HUES64 (cell line): ENCODE results near the gene CXXC5.
"Not testable (repeated sequence)": the region's sequence is repeated elsewhere in the genome, so short reads cannot be mapped to it uniquely, and the experiment has no call there.

ENCODE experiments used
- H3K27ac ChIP-seq: 2 replicates; pipeline ENCODE4 v1.7.0; 2013; ENCODE audit warnings: low read depth, low read length, inconsistent platforms
- H3K27me3 ChIP-seq: 2 replicates; pipeline ENCODE4 v1.6.1; 2013; ENCODE audit warnings: mild to moderate bottlenecking, low read length; ENCODE audit not compliant: insufficient read depth
- H3K36me3 ChIP-seq: 2 replicates; pipeline ENCODE4 v1.6.1; 2013; ENCODE audit warnings: mild to moderate bottlenecking, low read length; ENCODE audit not compliant: insufficient read depth
- H3K4me1 ChIP-seq: 2 replicates; pipeline ENCODE4 v1.6.1; 2013; ENCODE audit warnings: mild to moderate bottlenecking, low read length, moderate library complexity; ENCODE audit not compliant: insufficient read depth
- H3K4me3 ChIP-seq: 2 replicates; pipeline ENCODE4 v1.5.1; 2013; ENCODE audit warnings: mild to moderate bottlenecking, low read length, moderate library complexity
- H3K9ac ChIP-seq: 2 replicates; pipeline ENCODE4 v1.6.1; 2013; ENCODE audit warnings: mild to moderate bottlenecking, low read depth, low read length
- H3K9me3 ChIP-seq: 2 replicates; pipeline ENCODE4 v1.6.1; 2013; ENCODE audit warnings: low read depth, low read length; ENCODE audit not compliant: insufficient read depth
- WGBS: fragments of 150-250, 120-280 bp; methylation state at CpG from one replicate; pipeline ENCODE4 v1.1.7; 2013; ENCODE audit warnings: missing lambda C conversion rate; 5-methylcytosine and 5-hydroxymethylcytosine counted together

Gene CXXC5

GRCh38 chr5:139710319-139711066 is 62.3 kb downstream of the CXXC5 start:
- Histone ChIP-seq H3K4me1 (peaks cover 31% of the 10 kb centered on the region), H3K27me3 (peaks cover 6% of the 10 kb centered on the region), H3K4me3 (peak overlapping the region; percentile 51), H3K9me3 (no peaks in the 10 kb centered on the region), H3K27ac (peak overlapping the region; percentile 95), H3K9ac (peak overlapping the region; percentile 80), H3K36me3 (no peaks in the 10 kb centered on the region)
- WGBS, result 1% methylated on average over 54 of the region's 60 CpGs

GRCh38 chr5:139711067-139711905 is 63.1 kb downstream of the CXXC5 start:
- Histone ChIP-seq H3K4me3 (peak overlapping the region; percentile 51), H3K36me3 (no peaks in the 10 kb centered on the region), H3K4me1 (peaks cover 27% of the 10 kb centered on the region), H3K27ac (peak overlapping the region; percentile 95), H3K27me3 (peaks cover 6% of the 10 kb centered on the region), H3K9ac (peak overlapping the region; percentile 80), H3K9me3 (no peaks in the 10 kb centered on the region)
- under 1% methylated on average over 67 of the region's 68 CpGs for WGBS

GRCh38 chr5:139711906-139712224 is 63.7 kb downstream of the CXXC5 start:
- H3K27me3 ChIP-seq, result peaks cover 6% of the 10 kb centered on the region
- peak overlapping the region; percentile 95 for H3K27ac ChIP-seq
- H3K4me3 ChIP-seq, result peak overlapping the region; percentile 51
- WGBS, result 4% methylated on average over 18 of the region's 19 CpGs
- no peaks in the 10 kb centered on the region for H3K9me3 ChIP-seq
- peak overlapping the region; percentile 46 for H3K9ac ChIP-seq
- no peaks in the 10 kb centered on the region for H3K36me3 ChIP-seq
- peaks cover 27% of the 10 kb centered on the region for H3K4me1 ChIP-seq

GRCh38 chr5:139712412-139712811 is 64.3 kb downstream of the CXXC5 start:
- H3K9ac ChIP-seq, result no peak overlapping the region
- no peaks in the 10 kb centered on the region for H3K9me3 ChIP-seq
- peaks cover 23% of the 10 kb centered on the region for H3K4me1 ChIP-seq

GRCh38 chr5:139713898-139714297 is 65.7 kb downstream of the CXXC5 start:
- H3K9me3 ChIP-seq, H3K9ac ChIP-seq, H3K4me1 ChIP-seq, H3K4me3 ChIP-seq, H3K27ac ChIP-seq, H3K36me3 ChIP-seq, H3K27me3 ChIP-seq: not testable (repeated sequence)
- 93% methylated on average over 12 of the region's 12 CpGs for WGBS

More at GRCh38 chr5:139712412-139712811, 64.3 kb downstream of the CXXC5 start:
- peak overlapping the region; percentile 28 for H3K4me3 ChIP-seq
- no peaks in the 10 kb centered on the region for H3K36me3 ChIP-seq
- 71% methylated on average over 5 of the region's 5 CpGs for WGBS
- no peak overlapping the region for H3K27ac ChIP-seq
- H3K27me3 ChIP-seq, result peaks cover 6% of the 10 kb centered on the region

GRCh38 chr5:139717221-139717620 is 69.1 kb downstream of the CXXC5 start:
- H3K9me3 ChIP-seq, result peaks cover 10% of the 10 kb centered on the region; the same call in 1 of the 2 replicates
- H3K27ac ChIP-seq, result no peak overlapping the region
- H3K36me3 ChIP-seq, result no peaks in the 10 kb centered on the region
- 96% methylated on average over 8 of the region's 8 CpGs for WGBS
- no peak overlapping the region for H3K4me3 ChIP-seq
- H3K9ac ChIP-seq, result no peak overlapping the region
- peaks cover 5% of the 10 kb centered on the region for H3K27me3 ChIP-seq
- peaks cover 6% of the 10 kb centered on the region for H3K4me1 ChIP-seq

- H3K4me3 ChIP-seq, H3K4me1 ChIP-seq, H3K36me3 ChIP-seq, H3K9ac ChIP-seq, H3K9me3 ChIP-seq, H3K27ac ChIP-seq, H3K27me3 ChIP-seq: not testable (repeated sequence)
- 94% methylated on average over 2 of the region's 2 CpGs for WGBS
These were observed 70.3 kb downstream of the CXXC5 start for GRCh38 chr5:139718403-139718802.

GRCh38 chr5:139719970-139720369 is 71.8 kb downstream of the CXXC5 start:
- WGBS, result 86% methylated on average over 3 of the region's 3 CpGs
- H3K27ac ChIP-seq, H3K9ac ChIP-seq, H3K27me3 ChIP-seq, H3K36me3 ChIP-seq, H3K4me3 ChIP-seq, H3K4me1 ChIP-seq, H3K9me3 ChIP-seq: not testable (repeated sequence)

GRCh38 chr5:139723986-139724587 is 75.9 kb downstream of the CXXC5 start:
- H3K36me3 ChIP-seq, result no peaks in the 10 kb centered on the region
- H3K9me3 ChIP-seq, result no peaks in the 10 kb centered on the region
- no peaks in the 10 kb centered on the region for H3K27me3 ChIP-seq
- H3K4me1 ChIP-seq, result no peaks in the 10 kb centered on the region
- WGBS, result 98% methylated on average over 4 of the region's 4 CpGs
- H3K9ac ChIP-seq, result no peak overlapping the region
- no peak overlapping the region for H3K4me3 ChIP-seq
- H3K27ac ChIP-seq, result no peak overlapping the region

GRCh38 chr5:139725073-139725830 is 77.1 kb downstream of the CXXC5 start:
- no peaks in the 10 kb centered on the region for H3K27me3 ChIP-seq
- no peak overlapping the region for H3K9ac ChIP-seq
- H3K27ac ChIP-seq, result no peak overlapping the region
- no peak overlapping the region for H3K4me3 ChIP-seq
- H3K9me3 ChIP-seq, result no peaks in the 10 kb centered on the region
- H3K36me3 ChIP-seq, result no peaks in the 10 kb centered on the region
- no peaks in the 10 kb centered on the region for H3K4me1 ChIP-seq
- 84% methylated on average over 13 of the region's 13 CpGs for WGBS

- no peaks in the 10 kb centered on the region for H3K27me3 ChIP-seq
- H3K27ac ChIP-seq, result no peak overlapping the region
- H3K9me3 ChIP-seq, result no peaks in the 10 kb centered on the region
- no peak overlapping the region for H3K4me3 ChIP-seq
- H3K9ac ChIP-seq, result no peak overlapping the region
- 92% methylated on average over 3 of the region's 3 CpGs for WGBS
- H3K4me1 ChIP-seq, result no peaks in the 10 kb centered on the region
- no peaks in the 10 kb centered on the region for H3K36me3 ChIP-seq
These were observed 78.1 kb downstream of the CXXC5 start for GRCh38 chr5:139726248-139726647.
